HG03558 (cell line): ENCODE results near the gene ASB7.

Experiments
- ATAC-seq: cut with Tn5 transposase; IDR thresholded peaks from one replicate; pipeline ENCODE4 v1.9.1; 2021; ENCODE audit warnings: moderate number of reproducible peaks; ENCODE audit not compliant: unreplicated experiment; ENCODE audit errors: extremely low read depth

ASB7 gene

GRCh38 chr15:100680726-100681125 is 78.3 kb downstream of the ASB7 start:
- ATAC-seq: no peak

- ATAC-seq: no peak
Measured at GRCh38 chr15:100681335-100681746, 79.0 kb downstream of the ASB7 start.

GRCh38 chr15:100682468-100682867 is 80.1 kb downstream of the ASB7 start:
- no peak for ATAC-seq

GRCh38 chr15:100683434-100683833 is 81.0 kb downstream of the ASB7 start:
- no peak for ATAC-seq

- no peak for ATAC-seq
Measured at GRCh38 chr15:100684591-100684990, 82.2 kb downstream of the ASB7 start.

GRCh38 chr15:100686021-100686724 is 83.8 kb downstream of the ASB7 start:
- no peak for ATAC-seq

GRCh38 chr15:100686725-100687473 is 84.5 kb downstream of the ASB7 start:
- ATAC-seq: no peak

- ATAC-seq: no peak
Measured at GRCh38 chr15:100687582-100688141, 85.3 kb downstream of the ASB7 start.

- no peak for ATAC-seq
Measured at GRCh38 chr15:100688549-100689120, 86.2 kb downstream of the ASB7 start.

- no peak for ATAC-seq
Measured at GRCh38 chr15:100689131-100689899, 86.9 kb downstream of the ASB7 start.

- ATAC-seq: no peak
Measured at GRCh38 chr15:100690032-100690794, 87.8 kb downstream of the ASB7 start.

- ATAC-seq: no peak
Measured at GRCh38 chr15:100690795-100691158, 88.4 kb downstream of the ASB7 start.

GRCh38 chr15:100691321-100691720 is 88.9 kb downstream of the ASB7 start:
- ATAC-seq: no peak

GRCh38 chr15:100692246-100692645 is 89.9 kb downstream of the ASB7 start:
- no peak for ATAC-seq

- ATAC-seq: no peak
Measured at GRCh38 chr15:100692671-100693070, 90.3 kb downstream of the ASB7 start.

- no peak for ATAC-seq
Measured at GRCh38 chr15:100693451-100693850, 91.1 kb downstream of the ASB7 start.

- ATAC-seq: no peak
Measured at GRCh38 chr15:100694381-100695021, 92.1 kb downstream of the ASB7 start.

GRCh38 chr15:100695048-100695447 is 92.7 kb downstream of the ASB7 start:
- ATAC-seq: no peak

GRCh38 chr15:100696452-100696851 is 94.1 kb downstream of the ASB7 start:
- no peak for ATAC-seq
